GM21825 (cell line): ENCODE data around the gene TEAD1.

ENCODE experiments used
- ATAC-seq: cut with Tn5 transposase; IDR thresholded peaks from one replicate; pipeline ENCODE4 v1.9.1; 2021; ENCODE audit warnings: mild to moderate bottlenecking, moderate library complexity; ENCODE audit not compliant: unreplicated experiment

The TEAD1 gene

GRCh38 chr11:12785901-12786300, 111.7 kb downstream of the TEAD1 start:
- ATAC-seq: no peak

GRCh38 chr11:12786450-12786849, 112.2 kb downstream of the TEAD1 start:
- ATAC-seq: no peak

- no peak for ATAC-seq
Observed at GRCh38 chr11:12786891-12787290, 112.7 kb downstream of the TEAD1 start.

- no peak for ATAC-seq
Observed at GRCh38 chr11:12787847-12788246, 113.6 kb downstream of the TEAD1 start.

- ATAC-seq: no peak
Observed at GRCh38 chr11:12789054-12789453, 114.8 kb downstream of the TEAD1 start.

GRCh38 chr11:12789596-12790215, 115.5 kb downstream of the TEAD1 start:
- ATAC-seq: no peak

GRCh38 chr11:12790861-12791616, 116.8 kb downstream of the TEAD1 start:
- no peak for ATAC-seq

- ATAC-seq: no peak
Observed at GRCh38 chr11:12792018-12792417, 117.8 kb downstream of the TEAD1 start.

- no peak for ATAC-seq
Observed at GRCh38 chr11:12792590-12792989, 118.4 kb downstream of the TEAD1 start.

- no peak for ATAC-seq
Observed at GRCh38 chr11:12793065-12793464, 118.8 kb downstream of the TEAD1 start.

GRCh38 chr11:12793506-12793905, 119.3 kb downstream of the TEAD1 start:
- no peak for ATAC-seq

- ATAC-seq: no peak
Observed at GRCh38 chr11:12794576-12795230, 120.5 kb downstream of the TEAD1 start.

GRCh38 chr11:12797996-12798395, 123.8 kb downstream of the TEAD1 start:
- no peak for ATAC-seq

GRCh38 chr11:12798609-12799011, 124.4 kb downstream of the TEAD1 start:
- ATAC-seq: no peak

- no peak for ATAC-seq
Observed at GRCh38 chr11:12799334-12799835, 125.2 kb downstream of the TEAD1 start.

GRCh38 chr11:12800032-12800671, 125.9 kb downstream of the TEAD1 start:
- no peak for ATAC-seq

GRCh38 chr11:12800871-12801270, 126.7 kb downstream of the TEAD1 start:
- no peak for ATAC-seq

GRCh38 chr11:12801976-12802375, 127.8 kb downstream of the TEAD1 start:
- no peak for ATAC-seq

GRCh38 chr11:12802418-12803085, 128.3 kb downstream of the TEAD1 start:
- no peak for ATAC-seq

- ATAC-seq: no peak
Observed at GRCh38 chr11:12803086-12803826, 129.0 kb downstream of the TEAD1 start.
